HepG2 (cell line): ENCODE measurements around the gene CDK12. TPM values are rescaled to one million over a fixed set of nuclear protein-coding genes. Genes with fewer than 3 reads are reported as not detected.
"Not testable (repeated sequence)": the region's sequence is repeated elsewhere in the genome, so short reads cannot be mapped to it uniquely, and the experiment has no call there.

Experiments
- ATAC-seq: fragments of 200-7000 bp; cut with Tn5 transposase; 3 replicates; pipeline ENCODE4 v1.9.1; 2020; ENCODE audit warnings: mild to moderate bottlenecking, moderate library complexity
- BruUV-seq: library from RNA; stranded (reverse); fragments of 400-500 nt; replicated peaks from 2 replicates; lab custom pipeline; 2021; lab: Mats Ljungman, UMichigan
- CTCF ChIA-PET: fragments of 300-600 bp; formaldehyde crosslinking; extraction: SDS; loops from one replicate; lab custom pipeline; 2021; ENCODE audit warnings: low total read pairs, inconsistent platforms, low intra/inter-chr PET ratio; lab: Yijun Ruan, JAX
- POLR2A ChIA-PET: fragments of 350-600 bp; sonication (Branson Sonifier 250); formaldehyde crosslinking; loops from one replicate; lab custom pipeline; 2020; ENCODE audit warnings: antibody characterized with exemption, inconsistent platforms; lab: Yijun Ruan, JAX
- DNase-seq: peaks from one replicate; pipeline ENCODE4 v3.0.0-alpha.2; 2015; ENCODE audit warnings: low spot score
- FAIRE-seq: peaks from 3 replicates; lab custom pipeline; 2011; peaks lifted over from hg19 to GRCh38; lab: Jason Lieb, UNC
- H2AFZ ChIP-seq: one replicate; pipeline ENCODE4 v1.6.1; 2011; ENCODE audit warnings: low read length, inconsistent platforms
- H3K27ac ChIP-seq: fragments of 300-600 bp; 3 replicates; pipeline ENCODE4 v1.8.0; 2011; ENCODE audit warnings: mixed run types, mild to moderate bottlenecking, mixed read lengths, low read length, inconsistent platforms; ENCODE audit not compliant: insufficient read depth; ENCODE audit errors: extremely low read length
- H3K27me3 ChIP-seq, 2 experiments: fragments of 200-600 bp in 1 of 2; 2 replicates in 1 of 2; 3 replicates in 1 of 2; pipeline versions ENCODE4 v1.6.0 to v1.8.0; 2011; ENCODE audit warnings: low read length in 2 of 2, mild to moderate bottlenecking in 2 of 2, moderate library complexity in 2 of 2, inconsistent platforms in 1 of 2; ENCODE audit not compliant: insufficient read depth in 2 of 2, control insufficient read depth in 1 of 2
- H3K36me3 ChIP-seq, 2 experiments: fragments of 200-600 bp in 1 of 2; replicated peaks in 1 of 2; 2 replicates in 1 of 2; 3 replicates in 1 of 2; pipeline versions ENCODE4 v1.5.1 to v1.8.0; 2011; ENCODE audit warnings: low read length in 2 of 2, inconsistent platforms in 1 of 2; ENCODE audit not compliant: insufficient read depth in 2 of 2, control insufficient read depth in 1 of 2
- H3K4me1 ChIP-seq: 2 replicates; pipeline ENCODE4 v1.5.1; 2012; ENCODE audit warnings: low read length, inconsistent platforms; ENCODE audit not compliant: insufficient read depth
- H3K4me2 ChIP-seq: 2 replicates; pipeline ENCODE4 v1.6.0; 2011; ENCODE audit warnings: low read depth, low read length, inconsistent platforms
- H3K4me3 ChIP-seq, 3 experiments: fragments of 200-600 bp in 1 of 3; sonication (generic), shearing (Covaris generic) in 1 of 3; replicated peaks in 1 of 3; 2 replicates each; pipeline ENCODE4 v1.5.1; 2011 to 2016; ENCODE audit warnings: low read length in 3 of 3, inconsistent platforms in 2 of 3, low read depth in 2 of 3, mild to moderate bottlenecking in 2 of 3, control low read depth in 1 of 3, mixed read lengths in 1 of 3; ENCODE audit not compliant: insufficient read depth in 1 of 3
- H3K79me2 ChIP-seq: one replicate; pipeline ENCODE4 v1.6.1; 2011; ENCODE audit warnings: low read length, inconsistent platforms; ENCODE audit not compliant: insufficient read depth
- H3K9ac ChIP-seq: 2 replicates; pipeline ENCODE4 v1.6.0; 2011; ENCODE audit warnings: mild to moderate bottlenecking, low read depth, low read length, inconsistent platforms; ENCODE audit not compliant: insufficient read depth
- H3K9me3 ChIP-seq: 2 replicates; pipeline ENCODE4 v1.5.1; 2012; ENCODE audit warnings: mild to moderate bottlenecking, low read length
- H4K20me1 ChIP-seq: 2 replicates; pipeline ENCODE4 v1.6.0; 2011; ENCODE audit warnings: inconsistent platforms, mild to moderate bottlenecking, low read length, moderate library complexity; ENCODE audit not compliant: insufficient read depth
- KAT8 ChIP-seq: IDR thresholded peaks from 2 replicates; pipeline ENCODE4 v1.6.1; 2016; ENCODE audit warnings: missing genetic modification reagents, missing compliant biosample characterization
- ZKSCAN1 ChIP-seq: fragments of 150-350 bp; IDR thresholded peaks from 2 replicates; pipeline ENCODE4 v1.6.1; 2014; ENCODE audit warnings: low read length
- WGBS: methylation state at CpG from one replicate; pipeline ENCODE4 v1.1.6; 2017; ENCODE audit warnings: low lambda C conversion rate; 5-methylcytosine and 5-hydroxymethylcytosine counted together
- in situ Hi-C: cut with HindIII; loops from 2 replicates; pipeline ENCODE4 v1.10.0; 2017; ENCODE audit warnings: low pct_unique_long_range_greater_than_20kb; ENCODE audit not compliant: extremely low pct_ligation_motif_present
- intact Hi-C: fragments of 100-400 bp; cut with micrococcal nuclease; formaldehyde crosslinking; loops from one replicate; pipeline ENCODE4 v1.10.0; 2022; ENCODE audit not compliant: unreplicated experiment
- polyA plus RNA-seq, 8 experiments: library from polyadenylated mRNA; depleted of rRNA in 3 of 8; stranded (reverse) in 7 of 8; unstranded in 1 of 8; fragments of >200 nt; fragmentation: Illumina TruSeq in 4 of 8; extraction: Trizol in 4 of 8; gene quantifications; 2 replicates each; pipeline versions ENCODE4 v1.2.1 to v1.2.3, GENCODE V29; 2011 to 2016; ENCODE audit warnings: low read depth in 4 of 8, missing spikeins in 1 of 8, mixed read lengths in 1 of 8; ENCODE audit not compliant: insufficient read depth in 1 of 8
- total RNA-seq, 5 experiments: library from RNA; depleted of rRNA; stranded (reverse); fragments of >200 nt; fragmentation: Illumina TruSeq; extraction: Trizol; gene quantifications; 2 replicates each; pipeline ENCODE4 v1.2.3, GENCODE V29; 2016; ENCODE audit warnings: low read depth in 1 of 5

CDK12 gene
- total and polyA plus RNA-seq, 2 of the 13 experiments (the other 11 are each of a cell fraction or from before 2014, with no cell fraction given) = 24.0 to 88.6 TPM

- H3K4me1 ChIP-seq, H3K9me3 ChIP-seq, H3K79me2 ChIP-seq, H3K9ac ChIP-seq, H4K20me1 ChIP-seq, ATAC-seq, BruUV-seq, DNase-seq, FAIRE-seq, in situ Hi-C loops, H3K4me3 ChIP-seq, H2AFZ ChIP-seq, intact Hi-C loops, H3K27me3 ChIP-seq, CTCF ChIA-PET, H3K27ac ChIP-seq, H3K4me2 ChIP-seq: not testable (repeated sequence)
- POLR2A ChIA-PET = interaction anchor here (0.8 to 1.7 kb wide), 2 partner anchors 35 to 743 kb away, joined by 3 to 6 read pairs; partner anchors contain the start of gene CDK12
- WGBS = 97% methylated on average over 12 of the region's 12 CpGs
- peaks cover 37 to 89% of the 10 kb centered on the region in 2 experiments for H3K36me3 ChIP-seq
These were observed 35.6 kb downstream of the CDK12 start for GRCh38 chr17:39496921-39497320.

GRCh38 chr17:39507511-39507910 lies 46.2 kb downstream of the CDK12 start:
- Histone ChIP-seq H2AFZ (no peak overlapping the region), H3K4me2 (no peak overlapping the region)
- BruUV-seq = no TSS peak
- no peak for TF ChIP-seq KAT8 (CRISPR knock-in tag)
- TF ChIP-seq ZKSCAN1 = peak; percentile 90
- TF ChIP-seq, all 625 proteins: peak for 1
- Histone ChIP-seq H4K20me1 (no peaks in the 10 kb centered on the region), H3K9me3 (no peaks in the 10 kb centered on the region), H3K36me3 (peaks cover 42 to 87% of the 10 kb centered on the region in 2 experiments), H3K27ac (no peak overlapping the region), H3K4me3 (no peak overlapping the region), H3K27me3 (no peaks in the 10 kb centered on the region), H3K79me2 (no peaks in the 10 kb centered on the region), H3K4me1 (no peaks in the 10 kb centered on the region), H3K9ac (no peak overlapping the region)
- 96% methylated on average over 2 of the region's 2 CpGs for WGBS
- FAIRE-seq (no peak), ATAC-seq (no peak), DNase-seq (no peak)
- ChIA-PET POLR2A (no interaction called here), CTCF (no interaction called here)
- intact Hi-C loops (no loop called here), in situ Hi-C loops (no loop called here)
